ENCODE measurements around the gene AGBL4.

GRCh38 chr1:48939828-48940227, 1083.9 kb downstream of the AGBL4 start:
- TF ChIP-seq CTCF (IDR thresholded peaks at IDR 0.05) (no peak), POLR2A (IDR thresholded peaks at IDR 0.05) (no peak)

Data from heart left ventricle (tissue), 13 donors.